ENCODE measurements around the gene CES4A. TPM values are rescaled to one million over a fixed set of nuclear protein-coding genes. Genes with fewer than 3 reads are reported as not detected.
"Not testable (repeated sequence)": the region's sequence is repeated elsewhere in the genome, so short reads cannot be mapped to it uniquely, and the experiment has no call there.

The CES4A gene
- total RNA-seq, 1 experiment from 2014 or later, result 0.72 TPM

DNA sequence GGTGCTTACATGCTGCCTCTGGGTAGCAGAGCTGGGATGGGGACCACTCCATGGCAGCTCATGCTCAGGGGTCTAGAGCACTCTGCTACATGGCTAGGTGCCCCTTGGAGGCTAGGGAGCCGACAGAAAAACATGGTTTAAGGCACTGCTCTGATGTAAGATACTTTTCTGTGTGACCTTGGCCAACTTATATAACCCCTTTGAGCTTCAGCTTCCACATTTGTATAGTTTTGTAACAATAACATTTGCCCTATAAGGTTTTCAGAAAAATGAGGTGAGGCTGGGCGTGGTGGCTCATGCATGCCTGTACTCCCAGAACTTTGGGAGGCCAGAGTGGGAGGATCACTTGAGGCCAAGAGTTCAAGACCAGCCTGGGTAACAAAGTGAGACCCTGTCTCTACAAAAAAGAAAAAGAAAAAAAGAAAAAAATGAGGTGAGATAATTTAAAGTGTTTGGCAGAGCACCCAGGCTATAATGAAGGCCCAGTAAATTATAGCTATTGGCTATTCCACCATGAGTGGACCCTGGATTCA lies 3.2 kb downstream of the CES4A start:
- no peak for DNase-seq (ENCODE audit: low read depth)

DNA sequence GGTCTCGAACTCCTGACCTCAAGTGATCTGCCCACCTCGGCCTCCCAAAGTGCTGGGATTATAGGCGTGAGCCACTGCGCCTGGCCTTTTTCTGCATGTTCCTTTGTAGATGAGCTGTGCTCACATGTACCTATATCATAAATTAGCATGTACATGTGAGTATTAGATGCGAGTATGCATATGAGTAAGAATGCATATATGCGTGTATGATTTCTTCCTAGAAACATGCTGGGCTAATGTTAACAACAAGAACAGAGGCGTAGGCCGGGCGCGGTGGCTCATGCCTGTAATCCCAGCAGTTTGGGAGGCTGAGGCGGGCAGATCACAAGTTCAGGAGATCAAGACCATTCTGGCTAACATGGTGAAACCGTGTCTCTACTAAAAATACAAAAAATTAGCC lies 5.2 kb downstream of the CES4A start:
- not testable (repeated sequence) for DNase-seq (ENCODE audit: low read depth)

DNA sequence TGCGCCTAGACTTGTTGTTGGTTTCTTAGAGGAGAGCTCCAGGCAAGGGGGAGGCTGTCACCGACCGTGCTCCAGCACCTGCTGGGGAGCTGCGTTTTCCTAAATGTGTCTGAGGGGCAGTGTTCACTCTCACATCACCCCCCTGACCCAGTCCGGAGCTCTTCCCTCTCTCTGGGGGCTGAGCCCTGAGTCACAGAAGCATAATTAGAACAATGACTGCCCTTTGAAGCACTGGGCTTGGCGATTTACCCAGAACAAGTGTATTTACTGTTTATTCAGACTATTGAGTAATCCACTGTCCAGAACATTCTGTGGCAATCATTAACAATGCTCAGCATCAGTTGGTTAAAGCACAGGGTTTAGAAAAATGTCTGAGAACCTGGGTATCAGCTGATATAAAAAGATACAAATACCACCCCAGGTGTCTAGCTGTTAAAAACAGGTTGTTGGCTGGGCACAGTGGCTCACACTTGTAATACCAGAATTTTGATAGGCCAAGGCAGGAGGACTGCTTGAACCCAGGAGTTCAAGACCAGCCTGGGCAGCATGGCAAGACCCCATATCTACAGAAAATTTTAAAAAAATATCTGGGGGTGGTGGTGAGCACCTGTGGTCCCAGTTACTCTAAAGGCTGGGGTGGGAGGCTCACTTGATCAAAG lies 8.1 kb downstream of the CES4A start:
- DNase-seq (ENCODE audit: low read depth), result peak; percentile 36

GRCh38 chr16:66996983-66997358 lies 8.6 kb downstream of the CES4A start:
- no peak for DNase-seq (ENCODE audit: low read depth)

DNA sequence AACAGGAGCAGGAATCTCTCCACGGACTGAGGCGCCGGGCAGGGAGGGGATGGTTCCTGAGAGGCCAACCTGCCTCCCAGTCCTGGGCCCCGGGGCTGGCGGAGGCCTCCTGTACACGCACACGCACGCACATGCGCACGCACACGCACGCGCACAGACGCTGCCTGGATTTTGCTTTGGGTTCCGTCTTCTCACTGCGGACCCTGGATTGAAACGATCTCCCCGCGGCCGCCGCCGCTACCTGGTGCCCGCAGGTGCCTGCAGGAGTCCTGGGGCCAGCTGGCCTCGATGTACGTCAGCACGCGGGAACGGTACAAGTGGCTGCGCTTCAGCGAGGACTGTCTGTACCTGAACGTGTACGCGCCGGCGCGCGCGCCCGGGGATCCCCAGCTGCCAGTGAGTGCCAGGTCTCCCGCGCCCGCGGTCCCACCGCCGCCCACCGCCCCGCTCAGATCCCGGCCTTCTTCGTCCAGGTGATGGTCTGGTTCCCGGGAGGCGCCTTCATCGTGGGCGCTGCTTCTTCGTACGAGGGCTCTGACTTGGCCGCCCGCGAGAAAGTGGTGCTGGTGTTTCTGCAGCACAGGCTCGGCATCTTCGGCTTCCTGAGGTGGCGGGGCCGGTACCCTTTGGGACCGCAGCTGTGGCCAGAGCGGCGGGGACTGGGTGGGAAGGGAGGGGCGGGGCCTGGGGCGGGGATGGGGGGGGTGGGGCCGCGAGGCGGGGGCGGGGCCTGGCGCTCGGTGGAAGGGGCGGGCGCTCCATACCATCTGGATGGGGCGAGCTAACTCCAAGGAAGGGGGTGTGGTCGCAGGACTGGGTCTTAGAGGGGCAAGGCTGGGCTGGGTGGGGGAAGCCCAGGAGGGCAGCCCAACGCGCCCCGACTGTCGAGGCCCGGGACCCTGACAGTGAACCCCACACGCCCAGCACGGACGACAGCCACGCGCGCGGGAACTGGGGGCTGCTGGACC lies 12.3 kb downstream of the CES4A start:
- peak; percentile 11 for DNase-seq (ENCODE audit: low read depth)

- no peak for DNase-seq (ENCODE audit: low read depth)
These were observed 13.3 kb downstream of the CES4A start for GRCh38 chr16:67001726-67002125.

DNA sequence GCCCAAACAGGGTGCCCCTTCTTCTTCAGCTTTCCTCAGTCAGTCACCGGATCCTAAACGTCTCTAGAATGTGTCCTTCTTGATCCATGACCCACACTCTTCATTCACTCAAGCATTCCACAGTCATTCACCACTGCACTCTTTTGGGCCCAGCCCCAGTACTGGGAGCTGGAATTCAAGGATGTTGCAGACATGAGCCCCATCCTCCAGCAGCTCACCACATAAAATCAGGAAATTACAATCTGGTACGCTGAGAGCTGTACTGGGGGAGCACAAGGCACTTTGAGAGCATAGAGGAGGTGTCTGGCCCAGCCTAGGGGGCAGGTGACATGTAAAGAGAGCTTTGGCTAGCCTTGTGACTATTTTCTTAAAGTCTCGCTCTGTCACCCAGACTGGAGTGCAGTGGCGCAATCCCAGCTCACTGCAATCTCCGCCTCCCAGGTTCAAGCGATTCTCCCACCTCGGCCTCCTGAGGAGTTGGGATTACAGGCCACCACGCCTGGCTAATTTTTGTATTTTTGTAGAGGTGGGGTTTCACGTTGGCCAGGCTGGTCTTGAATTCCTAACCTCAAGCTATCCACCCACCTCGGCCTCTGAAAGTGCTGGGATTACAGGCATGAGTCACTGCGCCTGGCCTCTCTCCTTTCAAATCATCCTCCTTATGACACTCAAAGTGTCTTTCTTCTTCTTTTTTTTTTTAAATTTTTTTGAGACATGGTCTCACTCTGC lies 18.7 kb downstream of the CES4A start:
- DNase-seq (ENCODE audit: low read depth), result peak; percentile 34

DNA sequence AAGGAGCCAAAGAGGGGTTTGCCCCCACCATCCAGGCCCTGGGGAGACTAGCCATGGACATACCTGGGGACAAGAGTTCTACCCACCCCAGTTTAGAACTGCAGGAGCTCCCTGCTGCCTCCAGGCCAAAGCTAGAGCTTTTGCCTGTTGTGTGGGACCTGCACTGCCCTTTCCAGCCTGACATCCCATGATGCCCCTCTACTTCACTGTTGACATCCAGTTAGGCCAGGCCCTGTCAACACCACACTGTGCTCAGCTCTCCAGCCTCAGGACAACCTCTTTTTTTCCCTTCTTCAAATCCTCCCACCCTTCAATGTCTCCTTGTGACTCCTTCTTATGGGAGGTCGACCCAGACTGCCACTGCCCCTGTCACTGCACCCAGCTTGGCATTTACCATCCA lies 20.8 kb downstream of the CES4A start:
- DNase-seq (ENCODE audit: low read depth), result no peak

- no peak for DNase-seq (ENCODE audit: low read depth)
These were observed 22.9 kb downstream of the CES4A start for GRCh38 chr16:67011274-67011673.

- DNase-seq (ENCODE audit: low read depth), result no peak
These were observed 24.9 kb downstream of the CES4A start for GRCh38 chr16:67013233-67013822.

DNA sequence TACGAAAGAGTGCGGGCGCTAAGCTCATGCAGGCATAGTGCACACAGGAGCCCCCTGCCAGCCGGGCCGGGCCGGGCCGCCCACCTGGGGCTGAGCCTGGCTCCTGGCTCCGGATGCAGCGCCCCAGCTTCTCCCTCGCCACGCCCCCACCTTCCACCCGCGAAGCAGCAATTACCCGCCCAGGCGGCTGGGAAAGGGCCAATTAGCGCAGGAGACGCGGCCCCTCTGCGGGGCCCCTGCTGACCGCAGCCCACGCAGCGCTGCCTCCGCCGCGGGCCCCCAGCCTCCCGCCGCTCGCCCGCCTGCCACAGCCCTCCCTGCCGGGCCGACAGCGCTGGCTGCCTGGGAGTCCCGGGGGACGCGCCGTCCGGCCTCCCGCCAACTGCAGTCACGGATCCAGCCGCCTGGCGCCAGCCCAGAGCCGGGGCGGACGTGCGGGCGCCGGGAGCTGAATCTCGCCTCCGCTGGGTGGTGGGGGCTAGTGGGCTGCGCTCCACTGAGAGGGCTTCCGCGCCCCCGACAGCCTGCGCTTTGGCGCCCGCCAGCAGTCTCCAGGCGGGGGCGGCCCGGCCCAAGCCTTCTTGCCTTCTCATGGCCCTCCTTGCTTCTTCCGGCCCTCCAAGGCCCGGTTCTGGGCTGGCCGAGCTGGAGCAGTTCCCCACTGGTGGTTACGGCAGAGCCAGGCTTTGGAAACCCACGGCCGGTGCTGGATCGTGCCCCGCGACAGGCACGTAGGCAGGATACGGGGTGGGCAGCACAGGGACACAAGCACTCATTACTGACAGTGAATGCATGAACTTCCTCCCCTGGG lies 25.6 kb downstream of the CES4A start:
- DNase-seq (ENCODE audit: low read depth), result peak; percentile 64

GRCh38 chr16:67014634-67015312 lies 26.4 kb downstream of the CES4A start:
- DNase-seq (ENCODE audit: low read depth), result no peak

- DNase-seq (ENCODE audit: low read depth), result no peak
These were observed 26.9 kb downstream of the CES4A start for GRCh38 chr16:67015313-67015731.

DNA sequence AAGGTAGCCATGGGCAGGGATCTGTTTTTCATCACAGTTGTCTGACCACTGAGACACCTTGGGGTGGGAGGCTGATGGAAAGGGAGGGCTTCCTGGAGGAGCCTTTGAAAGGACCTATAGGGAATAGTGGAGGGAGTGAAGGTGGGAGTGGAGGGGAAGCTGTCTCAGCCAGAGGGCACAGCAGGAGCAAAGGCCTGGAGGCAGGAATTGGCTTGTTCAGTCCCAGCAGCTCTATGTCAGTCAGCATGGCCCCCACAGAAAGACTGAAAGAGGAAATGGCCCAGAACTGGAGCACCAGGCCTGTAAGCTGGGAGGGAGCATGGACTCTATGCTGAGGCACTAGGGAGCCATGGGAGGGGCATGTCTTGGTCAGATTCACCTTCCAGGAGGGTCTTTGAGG lies 27.8 kb downstream of the CES4A start:
- no peak for DNase-seq (ENCODE audit: low read depth)

DNA sequence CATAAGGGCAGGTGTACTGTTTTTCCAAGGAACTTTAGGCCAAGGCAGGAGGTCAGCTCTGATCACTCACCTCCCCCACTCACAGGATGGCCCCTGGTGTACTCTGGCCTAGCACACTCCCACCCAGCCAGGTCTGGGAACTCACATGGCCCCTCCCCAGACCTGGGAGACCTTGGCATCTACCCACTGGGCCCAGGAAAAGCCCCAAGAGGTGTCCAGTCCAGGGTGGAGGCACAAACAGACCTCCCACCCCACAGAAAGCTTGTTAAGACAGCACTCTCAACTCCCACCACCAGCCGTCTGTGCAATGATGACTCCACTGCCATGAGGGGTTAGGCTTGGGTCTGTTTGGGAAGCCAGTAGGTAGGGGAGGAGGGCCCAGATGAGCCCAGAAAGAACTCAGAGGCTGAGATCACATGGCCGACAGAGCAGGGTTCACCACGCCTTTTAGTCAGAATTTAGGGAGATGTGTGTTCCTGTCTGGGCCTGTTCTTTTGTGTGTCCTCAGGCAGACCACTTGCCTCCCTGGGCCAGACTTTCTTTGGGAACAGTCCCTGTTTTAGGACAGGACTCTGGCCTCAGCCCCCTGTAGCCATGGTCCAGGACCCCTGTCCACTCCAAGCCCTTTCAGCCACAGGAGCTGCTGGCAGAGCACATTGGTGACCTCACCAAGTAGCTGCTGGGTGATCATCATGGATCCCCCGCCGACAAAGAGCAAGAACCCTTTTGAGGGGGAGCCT lies 28.5 kb downstream of the CES4A start:
- DNase-seq (ENCODE audit: low read depth), result no peak

DNA sequence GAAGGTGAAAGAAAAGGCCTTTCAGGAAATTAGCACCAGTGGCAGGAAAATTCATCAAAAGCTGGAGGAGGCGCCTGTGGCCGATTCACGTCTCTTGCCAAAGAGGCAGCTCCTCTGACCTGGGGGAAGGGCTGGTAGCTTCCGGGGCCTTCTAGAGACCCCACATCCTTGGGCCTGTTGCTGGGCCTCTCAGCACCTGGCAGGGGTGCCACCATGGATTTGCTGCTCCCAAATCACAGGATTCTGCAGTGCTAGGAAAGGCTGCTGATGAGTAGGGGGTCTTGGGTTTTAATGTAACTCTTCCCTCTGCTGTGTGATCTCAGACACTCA lies 29.0 kb downstream of the CES4A start:
- DNase-seq (ENCODE audit: low read depth), result no peak

- peak; percentile 93 for DNase-seq (ENCODE audit: low read depth)
These were observed 29.6 kb downstream of the CES4A start for GRCh38 chr16:67017810-67018488.

GRCh38 chr16:67019171-67019570 lies 30.8 kb downstream of the CES4A start:
- DNase-seq (ENCODE audit: low read depth), result no peak

DNA sequence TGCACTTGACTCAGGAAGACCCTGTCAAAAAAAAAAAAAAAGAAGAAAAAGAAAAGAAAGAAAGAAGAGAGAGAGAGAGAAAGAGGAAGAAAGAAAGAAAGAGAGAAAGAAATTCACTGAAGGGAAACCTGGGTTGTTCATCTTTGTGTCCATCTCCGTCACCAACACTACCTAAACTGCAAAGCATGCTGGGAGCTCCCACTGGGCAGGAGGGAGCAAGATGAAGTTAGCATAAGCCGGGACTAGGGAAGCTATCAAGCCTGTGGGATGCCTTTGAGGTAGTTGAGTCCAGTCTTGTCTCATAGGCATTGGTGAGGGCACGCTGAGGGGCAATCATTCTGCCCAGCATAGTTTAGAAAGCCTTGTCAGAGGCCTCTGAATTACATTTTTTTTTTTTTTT lies 32.9 kb downstream of the CES4A start:
- DNase-seq (ENCODE audit: low read depth), result no peak
